MM.1S (cell line): Measurements from ENCODE around the gene RDH13.

Experiments
- DNase-seq: peaks from one replicate; pipeline ENCODE4 v3.0.0-alpha.2; 2015
- H2AFZ ChIP-seq: fragments of 300-600 bp; sonication (generic); 2 replicates; pipeline ENCODE4 v1.6.0; 2016; ENCODE audit warnings: antibody characterized with exemption, low read length
- H3F3A ChIP-seq: fragments of 300-600 bp; sonication (generic); 2 replicates; pipeline ENCODE4 v1.6.1; 2016; ENCODE audit warnings: mild to moderate bottlenecking, antibody characterized with exemption, low read length, moderate library complexity, mixed read lengths; ENCODE audit not compliant: insufficient read depth
- H3K27ac ChIP-seq: fragments of 300-600 bp; sonication (generic); 2 replicates; pipeline ENCODE4 v1.5.1; 2016; ENCODE audit warnings: mild to moderate bottlenecking, low read length
- H3K27me3 ChIP-seq: fragments of 300-600 bp; sonication (generic); replicated peaks from 2 replicates; pipeline ENCODE4 v1.6.0; 2016; ENCODE audit warnings: low read length; ENCODE audit not compliant: insufficient read depth
- H3K36me3 ChIP-seq: fragments of 300-600 bp; sonication (generic); replicated peaks from 2 replicates; pipeline ENCODE4 v1.6.1; 2016; ENCODE audit warnings: mild to moderate bottlenecking, low read length, mixed read lengths; ENCODE audit not compliant: insufficient read depth
- H3K4me1 ChIP-seq: fragments of 300-600 bp; sonication (generic); 2 replicates; pipeline ENCODE4 v1.6.1; 2016; ENCODE audit warnings: low read length, mixed read lengths
- H3K4me2 ChIP-seq: fragments of 300-600 bp; sonication (generic); 2 replicates; pipeline ENCODE4 v1.6.0; 2016; ENCODE audit warnings: low read depth, low read length
- H3K4me3 ChIP-seq: fragments of 300-600 bp; sonication (generic); 2 replicates; pipeline ENCODE4 v1.5.1; 2016; ENCODE audit warnings: low read length, mixed read lengths
- H3K79me2 ChIP-seq: fragments of 300-600 bp; sonication (generic); 2 replicates; pipeline ENCODE4 v1.6.1; 2016; ENCODE audit warnings: mixed run types, low read length, mixed read lengths
- H3K9ac ChIP-seq: fragments of 300-600 bp; sonication (generic); 2 replicates; pipeline ENCODE4 v1.6.1; 2016; ENCODE audit warnings: low read length, mixed read lengths
- H3K9me2 ChIP-seq: fragments of 300-600 bp; sonication (generic); replicated peaks from 2 replicates; pipeline ENCODE4 v1.6.1; 2016; ENCODE audit warnings: mild to moderate bottlenecking, low read length, mixed read lengths; ENCODE audit not compliant: insufficient read depth
- H3K9me3 ChIP-seq: fragments of 300-600 bp; sonication (generic); replicated peaks from 2 replicates; pipeline ENCODE4 v1.6.1; 2016; ENCODE audit warnings: mild to moderate bottlenecking, low read length, mixed read lengths; ENCODE audit not compliant: insufficient read depth
- H4K20me1 ChIP-seq: fragments of 300-600 bp; sonication (generic); 2 replicates; pipeline ENCODE4 v1.6.1; 2016; ENCODE audit warnings: mild to moderate bottlenecking, low read length, moderate library complexity, mixed read lengths; ENCODE audit not compliant: insufficient read depth
- CTCF ChIP-seq: fragments of 300-600 bp; sonication (generic); IDR thresholded peaks from 2 replicates; pipeline ENCODE4 v1.5.1; 2016; ENCODE audit warnings: antibody characterized with exemption, low read length, mixed read lengths
- EZH2 ChIP-seq: fragments of 300-600 bp; sonication (generic); optimal IDR thresholded peaks from 2 replicates; pipeline ENCODE3; 2017; ENCODE audit warnings: low read depth, mild to moderate bottlenecking, antibody characterized with exemption, low read length, mixed read lengths
- EZH2phosphoT487 ChIP-seq: fragments of 300-600 bp; sonication (generic); IDR thresholded peaks from 2 replicates; pipeline ENCODE4 v1.6.1; 2018; ENCODE audit warnings: antibody characterized with exemption, low read length

Gene RDH13

GRCh38 chr19:55071913-55072312, 9.0 kb upstream of the RDH13 start:
- peak overlapping the region; percentile 54 for H3K9ac ChIP-seq
- TF ChIP-seq CTCF (no peak), EZH2 (no peak), EZH2phosphoT487 (no peak)
- peak overlapping the region; percentile 59 for H2AFZ ChIP-seq
- peaks cover 14% of the 10 kb centered on the region for H3K79me2 ChIP-seq
- H3F3A ChIP-seq = peaks cover 34% of the 10 kb centered on the region
- peak overlapping the region; percentile 44; the same call in 1 of the 2 replicates for H3K4me2 ChIP-seq
- H3K9me2 ChIP-seq = no peaks in the 10 kb centered on the region
- H3K27ac ChIP-seq = peak overlapping the region; percentile 98
- H3K27me3 ChIP-seq = no peaks in the 10 kb centered on the region
- peaks cover 24% of the 10 kb centered on the region for H3K4me1 ChIP-seq
- DNase-seq = no peak
- no peaks in the 10 kb centered on the region for H3K36me3 ChIP-seq
- no peaks in the 10 kb centered on the region for H4K20me1 ChIP-seq
- H3K4me3 ChIP-seq = no peak overlapping the region
- no peaks in the 10 kb centered on the region for H3K9me3 ChIP-seq

DNA sequence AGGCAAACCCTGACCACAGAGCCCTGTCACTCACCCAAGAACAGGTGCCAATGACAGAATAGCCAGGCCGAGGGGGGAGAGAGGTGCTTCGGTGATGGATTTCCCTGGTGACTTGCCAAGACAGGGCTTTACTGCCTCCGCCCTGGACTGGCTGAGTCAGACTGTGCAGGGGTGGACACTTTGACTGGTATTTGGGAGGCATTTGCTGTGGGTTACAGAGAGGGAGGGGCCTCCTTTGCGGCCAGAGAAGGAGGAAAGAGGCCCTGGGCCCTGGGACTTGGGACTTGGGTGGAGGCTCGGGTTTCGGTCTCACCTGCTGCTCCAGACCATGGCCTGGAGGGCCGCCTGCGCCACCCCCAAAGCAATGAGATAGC, 8.2 kb upstream of the RDH13 start:
- Histone ChIP-seq H3K4me2 (peak overlapping the region; percentile 44), H3K9me3 (no peaks in the 10 kb centered on the region), H3K4me1 (peaks cover 24% of the 10 kb centered on the region), H3K4me3 (no peak overlapping the region; the same call in 1 of the 2 replicates), H2AFZ (peak overlapping the region; percentile 59), H4K20me1 (no peaks in the 10 kb centered on the region), H3F3A (peaks cover 34% of the 10 kb centered on the region), H3K9ac (peak overlapping the region; percentile 54), H3K27ac (peak overlapping the region; percentile 98), H3K27me3 (no peaks in the 10 kb centered on the region), H3K79me2 (peaks cover 20% of the 10 kb centered on the region), H3K9me2 (no peaks in the 10 kb centered on the region), H3K36me3 (no peaks in the 10 kb centered on the region)
- no peak for TF ChIP-seq EZH2phosphoT487
- TF ChIP-seq CTCF = no peak
- no peak for TF ChIP-seq EZH2
- DNase-seq = peak; percentile 92

DNA sequence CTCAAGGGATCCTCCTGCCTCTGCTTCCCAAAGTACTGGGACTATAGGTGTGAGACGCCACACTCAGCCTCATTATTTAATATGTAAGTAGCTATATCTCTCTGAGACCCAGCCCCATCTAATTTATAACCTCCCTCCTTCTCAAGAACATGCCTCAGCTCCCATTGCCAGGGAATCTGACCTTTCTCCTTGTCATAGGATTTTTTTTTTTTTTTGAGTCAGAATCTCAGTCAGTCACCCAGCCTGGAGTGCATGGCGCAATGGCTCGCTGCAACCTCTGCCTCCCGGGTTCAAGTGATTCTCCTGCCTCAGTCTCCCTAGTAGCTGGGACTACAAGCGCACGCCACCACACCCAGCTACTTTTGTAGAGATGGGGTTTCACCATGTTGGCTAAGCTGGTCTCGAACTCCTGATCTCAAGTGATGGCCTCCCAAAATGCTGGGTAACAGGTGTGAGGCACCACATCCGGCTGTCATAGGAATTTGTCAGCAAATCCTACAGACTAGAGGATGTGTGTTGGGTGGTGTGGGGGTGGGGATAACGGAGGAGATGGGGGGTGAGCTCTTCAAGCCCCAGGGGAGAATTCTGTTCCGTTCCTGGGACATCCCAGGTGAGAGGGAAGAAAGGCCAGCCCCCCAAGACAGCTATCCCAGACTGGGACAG, 7.6 kb upstream of the RDH13 start:
- H3K9me2 ChIP-seq = no peaks in the 10 kb centered on the region
- H3K9ac ChIP-seq = peak overlapping the region; percentile 42
- peak overlapping the region; percentile 98 for H3K27ac ChIP-seq
- peak overlapping the region; percentile 44 for H3K4me2 ChIP-seq
- H3K4me1 ChIP-seq = peaks cover 24% of the 10 kb centered on the region
- H2AFZ ChIP-seq = no peak overlapping the region
- no peaks in the 10 kb centered on the region for H3K9me3 ChIP-seq
- H3K36me3 ChIP-seq = no peaks in the 10 kb centered on the region
- no peak for DNase-seq
- TF ChIP-seq EZH2 (no peak), CTCF (no peak), EZH2phosphoT487 (no peak)
- H3K4me3 ChIP-seq = no peak overlapping the region; the same call in 1 of the 2 replicates
- H4K20me1 ChIP-seq = no peaks in the 10 kb centered on the region
- H3F3A ChIP-seq = peaks cover 34% of the 10 kb centered on the region
- no peaks in the 10 kb centered on the region for H3K27me3 ChIP-seq
- H3K79me2 ChIP-seq = peaks cover 20% of the 10 kb centered on the region
